HG02870 (cell line): Measurements from ENCODE around the gene NANOGP8.
"Not testable (repeated sequence)": the region's sequence is repeated elsewhere in the genome, so short reads cannot be mapped to it uniquely, and the experiment has no call there.

ENCODE experiments used
- ATAC-seq: cut with Tn5 transposase; IDR thresholded peaks from one replicate; pipeline ENCODE4 v1.9.1; 2021; ENCODE audit warnings: mild to moderate bottlenecking, moderate library complexity; ENCODE audit not compliant: unreplicated experiment

Gene NANOGP8, protein sequence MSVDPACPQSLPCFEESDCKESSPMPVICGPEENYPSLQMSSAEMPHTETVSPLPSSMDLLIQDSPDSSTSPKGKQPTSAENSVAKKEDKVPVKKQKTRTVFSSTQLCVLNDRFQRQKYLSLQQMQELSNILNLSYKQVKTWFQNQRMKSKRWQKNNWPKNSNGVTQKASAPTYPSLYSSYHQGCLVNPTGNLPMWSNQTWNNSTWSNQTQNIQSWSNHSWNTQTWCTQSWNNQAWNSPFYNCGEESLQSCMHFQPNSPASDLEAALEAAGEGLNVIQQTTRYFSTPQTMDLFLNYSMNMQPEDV

DNA sequence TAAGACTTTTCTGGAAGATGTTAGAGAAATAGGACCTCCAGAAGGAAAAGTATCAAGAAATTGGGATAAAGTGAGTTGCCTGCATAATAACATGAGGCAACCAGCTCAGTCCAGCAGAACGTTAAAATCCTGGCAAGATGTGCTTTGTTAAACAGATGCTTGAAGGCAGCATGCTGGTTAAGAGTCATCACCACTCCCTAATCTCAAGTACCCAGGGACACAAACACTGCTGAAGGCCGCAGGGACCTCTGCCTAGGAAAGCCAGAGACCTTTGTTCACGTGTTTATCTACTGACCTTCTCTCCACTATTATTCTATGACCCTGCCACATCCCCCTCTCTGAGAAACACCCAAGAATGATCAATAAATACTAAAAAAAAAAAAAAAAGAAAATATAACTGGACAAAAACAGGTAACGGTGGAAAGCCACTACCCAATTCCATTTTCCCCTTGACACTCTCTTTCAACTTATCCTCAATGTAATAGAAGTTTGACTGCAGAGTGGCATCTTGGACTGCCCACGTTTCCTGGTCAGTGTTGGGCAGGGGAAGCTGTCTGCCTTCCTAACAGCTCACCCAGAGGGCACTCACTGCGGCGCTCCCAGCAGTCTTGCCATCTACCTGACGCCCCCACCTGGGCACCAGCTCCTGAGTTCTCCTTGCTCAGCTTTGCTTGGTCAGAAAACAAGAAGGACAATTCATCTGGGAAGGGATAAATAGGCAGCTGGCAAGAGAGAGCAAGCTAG is at the start of gene NANOGP8:
TSS of gene NANOGP8 (minus strand) at position 120 of the 744 bp plus-strand sequence. CDS start 185 bp downstream, outside the sequence.
- not testable (repeated sequence) for ATAC-seq

DNA sequence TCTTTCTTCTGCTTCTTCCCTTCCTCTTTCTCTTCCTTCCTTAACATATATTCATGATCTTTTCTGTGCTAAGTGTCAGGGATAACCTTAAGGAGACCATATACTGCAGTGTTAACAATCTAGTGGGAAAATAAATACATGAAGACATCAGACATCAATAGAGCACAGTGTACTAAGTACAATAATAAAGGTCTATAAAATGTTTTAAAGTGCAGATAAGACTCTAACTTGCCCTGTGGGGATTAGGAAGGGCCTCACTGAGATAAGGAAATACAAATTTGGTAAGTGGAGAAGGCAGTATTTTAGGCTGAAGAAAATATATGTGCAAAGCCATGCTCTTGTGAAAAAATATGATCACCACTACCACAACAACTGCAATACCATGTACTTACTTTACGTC is 49.2 kb upstream of the NANOGP8 start:
- no peak for ATAC-seq

DNA sequence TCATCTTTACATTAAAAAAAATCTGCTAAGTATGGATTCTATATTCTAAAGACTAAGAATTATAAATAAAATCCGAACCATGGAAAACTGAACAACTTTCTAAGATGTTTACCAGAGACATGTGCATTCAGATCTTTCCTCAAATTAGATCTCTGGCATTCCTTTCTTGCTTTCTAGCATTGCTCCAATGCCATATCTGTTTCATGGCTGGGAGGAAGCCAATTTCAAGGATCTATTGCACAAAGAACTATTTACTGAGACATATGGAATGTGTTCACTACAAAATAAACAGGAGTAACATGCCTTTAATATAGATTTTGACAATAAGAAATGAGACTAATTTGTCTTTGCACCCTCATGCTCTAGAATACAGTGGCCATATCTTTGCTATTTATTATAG is 45.1 kb upstream of the NANOGP8 start:
- no peak for ATAC-seq

DNA sequence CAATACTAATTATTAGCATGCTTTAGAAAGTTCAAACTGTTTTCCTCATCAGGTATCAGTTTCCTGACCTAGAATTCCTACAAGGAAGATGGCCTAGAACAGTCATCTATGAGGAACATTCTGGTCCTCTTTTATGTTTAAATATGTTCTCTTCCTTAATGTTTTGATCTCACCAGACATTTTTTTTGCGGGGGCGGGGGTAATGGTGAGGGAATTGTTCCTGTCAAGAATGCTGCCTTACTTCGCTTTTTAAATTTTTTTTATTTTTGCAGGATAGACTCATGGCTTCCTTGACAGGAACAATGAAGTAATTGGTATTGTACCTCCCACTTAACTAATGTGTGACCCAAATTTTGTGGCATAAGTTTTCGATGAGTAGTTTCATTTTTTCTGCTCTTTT is 44.3 kb upstream of the NANOGP8 start:
- no peak for ATAC-seq

DNA sequence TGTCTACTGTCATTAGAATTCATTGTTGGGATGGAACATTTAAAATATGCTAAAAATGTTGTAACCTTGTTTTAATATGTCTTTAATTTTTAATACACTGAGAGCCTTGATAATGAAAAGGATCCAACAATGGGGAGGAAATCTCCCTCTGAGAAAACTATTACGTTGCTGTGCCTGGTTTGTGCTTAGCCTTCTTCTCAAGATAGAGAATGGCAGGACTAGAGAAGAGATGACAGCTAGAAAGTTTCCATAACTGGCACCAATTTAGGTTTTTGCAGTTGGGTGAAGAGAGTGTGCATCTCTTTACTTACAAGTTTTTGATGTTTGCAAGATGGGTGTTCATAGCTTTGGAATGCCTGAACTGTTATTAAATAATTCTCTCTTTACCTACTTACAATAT is 42.6 kb upstream of the NANOGP8 start:
- no peak for ATAC-seq

DNA sequence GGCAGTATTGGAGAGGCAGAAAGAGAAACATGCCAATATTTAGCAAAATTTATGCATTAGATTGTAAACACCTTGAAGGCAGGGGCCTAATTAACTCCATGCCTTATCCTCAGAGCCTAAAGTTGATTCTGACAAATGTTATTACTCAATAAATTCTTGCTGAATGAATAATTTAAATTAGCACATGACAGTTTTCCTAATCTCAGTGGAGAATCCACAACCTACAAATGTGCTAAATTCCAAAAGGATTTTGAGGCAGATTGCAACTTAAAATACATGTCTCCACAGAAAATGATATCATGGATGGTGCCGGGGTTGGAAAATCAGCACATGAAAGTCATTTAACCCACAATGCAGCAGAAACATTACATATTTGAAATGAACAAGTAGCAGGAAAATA is 41.1 kb upstream of the NANOGP8 start:
- ATAC-seq: no peak

DNA sequence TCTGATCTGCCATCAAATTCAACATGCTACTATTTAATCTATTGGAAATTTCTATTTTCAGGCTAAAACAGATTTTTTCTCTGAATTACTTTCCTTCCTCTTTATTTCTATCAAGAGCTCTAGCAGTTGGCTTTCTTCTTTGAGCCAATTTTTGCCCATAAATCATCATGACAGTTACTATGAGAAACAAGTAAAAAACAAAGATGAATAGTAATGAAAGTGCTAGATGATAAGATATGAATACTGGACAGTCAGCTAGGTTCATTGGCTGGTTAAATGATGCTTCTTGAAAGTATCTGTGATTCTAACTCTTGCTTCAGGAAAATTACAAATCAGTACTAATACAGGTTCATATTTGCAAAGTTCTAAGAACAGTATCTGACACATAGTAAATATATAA is 38.6 kb upstream of the NANOGP8 start:
- no peak for ATAC-seq

DNA sequence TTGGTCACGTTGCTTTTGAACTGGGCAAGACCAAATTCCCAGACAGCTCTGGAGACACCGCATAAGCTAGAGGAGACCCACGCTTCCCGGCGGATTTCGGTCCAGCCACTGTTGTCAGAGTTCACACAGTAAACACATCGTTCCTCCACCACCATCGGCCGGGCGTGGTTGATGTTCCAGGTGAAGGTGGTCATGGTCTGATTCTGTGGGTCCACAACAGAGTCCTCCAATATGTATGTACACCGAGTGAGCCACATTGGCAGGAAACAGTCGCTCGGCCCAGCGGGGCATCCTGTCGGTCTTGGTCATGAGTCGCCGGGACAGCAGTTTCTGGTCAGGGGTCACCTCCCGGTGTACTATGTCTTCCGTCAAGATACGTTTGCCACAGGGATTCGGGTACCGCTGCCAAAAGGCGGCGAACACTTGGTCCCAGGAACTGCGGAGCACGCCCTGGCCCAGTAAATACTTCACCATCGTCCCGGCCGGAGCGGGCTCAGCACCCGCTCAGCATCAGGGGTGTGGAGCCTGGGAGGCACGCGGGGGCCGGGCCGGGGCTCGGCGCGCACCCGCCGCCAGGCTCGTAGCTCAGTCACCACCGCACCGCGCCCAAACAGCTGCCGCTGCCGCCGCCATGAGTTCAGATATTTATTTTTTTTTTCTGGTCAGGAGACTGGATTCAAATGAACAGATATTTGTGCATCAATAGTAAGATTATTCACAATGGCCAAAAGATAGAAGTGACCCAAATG is 36.7 kb upstream of the NANOGP8 start:
- ATAC-seq: no peak

DNA sequence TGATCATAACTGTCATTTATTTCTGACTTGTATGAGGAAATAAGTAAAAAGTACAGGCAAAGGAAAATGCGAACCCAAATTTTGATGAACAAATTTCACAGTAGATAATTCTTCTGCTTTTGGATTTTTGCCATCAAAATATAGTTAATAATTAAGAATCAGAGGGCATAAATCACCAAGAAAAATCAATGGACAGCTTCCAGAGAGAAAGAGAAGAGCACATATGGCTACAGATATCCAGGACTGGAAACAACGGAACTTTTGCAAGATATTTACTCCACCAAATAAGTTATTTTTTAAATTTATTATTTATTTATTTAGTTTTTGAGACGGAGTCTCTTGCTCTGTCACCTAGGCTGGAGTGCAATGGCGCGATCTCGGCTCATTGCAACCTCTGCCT is 35.1 kb upstream of the NANOGP8 start:
- no peak for ATAC-seq

DNA sequence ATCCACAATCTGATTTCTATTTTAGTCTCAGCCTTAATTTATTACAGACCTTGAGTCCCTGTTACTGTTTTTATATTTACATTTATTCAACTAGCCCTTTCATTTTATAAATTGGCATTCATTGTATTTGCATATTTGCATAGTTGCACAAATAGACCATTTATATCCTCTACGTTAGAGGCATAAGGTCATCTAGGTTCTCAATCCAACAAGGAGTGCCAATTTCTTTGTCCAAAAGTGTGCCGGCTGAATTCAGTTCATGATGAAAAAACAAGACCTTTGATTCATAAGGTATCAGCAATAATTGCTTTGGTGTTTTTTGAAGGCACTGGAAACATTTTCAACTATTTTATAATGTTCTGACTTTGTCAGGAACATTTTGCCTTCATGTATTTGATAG is 33.9 kb upstream of the NANOGP8 start:
- ATAC-seq: no peak

DNA sequence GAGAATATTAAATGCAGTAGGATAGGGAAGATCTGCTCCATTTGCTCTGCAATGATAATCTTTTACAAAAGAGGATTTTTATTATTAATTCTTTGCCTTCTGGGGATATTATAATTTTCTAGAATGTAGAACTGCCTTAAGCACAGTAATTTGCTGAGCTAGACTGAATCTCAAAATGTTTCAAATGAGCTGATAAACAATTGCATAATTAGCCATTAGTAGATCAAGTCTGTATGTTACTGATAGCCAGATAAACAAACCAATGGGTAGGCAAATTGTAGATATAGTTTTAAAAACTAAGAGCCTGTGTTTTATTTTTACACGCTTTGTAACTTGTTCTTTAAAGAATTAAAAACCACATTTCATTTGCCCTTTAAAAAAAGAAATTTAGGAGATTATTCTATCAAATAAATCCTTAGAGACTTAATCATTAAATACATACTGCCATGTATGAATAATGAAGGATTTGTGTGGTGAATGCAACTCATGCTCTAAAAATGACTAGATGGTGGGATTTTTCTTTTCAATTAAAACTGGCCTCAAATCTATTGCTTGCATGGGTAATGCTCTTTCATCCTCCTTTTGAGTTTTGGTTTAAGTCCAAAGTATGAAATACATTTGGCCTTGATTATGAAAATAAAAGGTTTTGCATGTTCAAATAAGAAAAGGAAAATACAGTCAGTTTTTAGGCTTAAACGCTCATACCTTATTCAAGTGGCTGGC is 32.6 kb upstream of the NANOGP8 start:
- ATAC-seq: no peak

DNA sequence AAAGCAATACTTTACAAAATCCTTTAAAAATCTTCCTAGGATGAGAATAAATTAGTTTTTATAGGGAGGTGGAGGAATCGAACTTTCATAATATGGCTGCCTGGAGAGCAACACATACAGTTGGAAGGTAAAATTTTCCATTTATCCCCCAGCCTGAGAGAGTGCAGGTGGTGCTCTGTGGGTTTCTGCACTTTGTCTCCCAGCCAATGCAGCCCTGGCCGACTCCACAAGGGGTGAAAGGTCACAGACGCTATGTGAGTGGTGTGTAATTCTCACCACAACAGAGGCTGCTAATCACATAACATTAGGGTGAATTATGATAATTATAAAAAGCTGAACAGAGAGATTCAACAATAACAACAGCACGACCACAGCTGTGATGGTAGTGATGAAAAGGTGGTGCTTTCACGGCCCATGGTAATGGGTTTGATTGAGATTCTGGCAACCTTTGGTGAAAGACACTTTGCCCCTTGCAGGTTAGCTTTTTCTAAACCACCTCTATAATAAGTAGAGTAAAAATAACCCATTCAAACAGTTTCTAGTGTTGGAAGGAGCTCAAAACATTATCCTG is 30.1 kb upstream of the NANOGP8 start:
- ATAC-seq: no peak

DNA sequence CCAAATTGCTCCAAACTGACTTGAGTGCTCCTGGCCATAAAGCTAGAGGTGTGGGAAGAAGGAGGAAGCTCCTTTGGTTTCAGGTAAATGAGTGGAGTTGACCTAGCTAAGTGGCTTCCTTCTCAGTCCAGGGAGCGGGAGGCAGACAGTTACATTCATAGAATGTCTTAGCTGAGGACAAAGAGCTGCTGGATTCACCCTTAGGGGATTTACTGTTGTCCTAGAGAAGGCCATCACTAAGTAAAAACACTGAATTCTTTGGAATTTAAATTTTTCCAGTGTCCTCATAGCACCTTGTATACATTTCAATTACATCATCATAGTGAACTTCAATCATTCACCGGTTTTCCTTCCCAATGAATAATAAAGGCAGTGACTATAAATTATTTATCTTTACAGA is 27.3 kb upstream of the NANOGP8 start:
- ATAC-seq: no peak

DNA sequence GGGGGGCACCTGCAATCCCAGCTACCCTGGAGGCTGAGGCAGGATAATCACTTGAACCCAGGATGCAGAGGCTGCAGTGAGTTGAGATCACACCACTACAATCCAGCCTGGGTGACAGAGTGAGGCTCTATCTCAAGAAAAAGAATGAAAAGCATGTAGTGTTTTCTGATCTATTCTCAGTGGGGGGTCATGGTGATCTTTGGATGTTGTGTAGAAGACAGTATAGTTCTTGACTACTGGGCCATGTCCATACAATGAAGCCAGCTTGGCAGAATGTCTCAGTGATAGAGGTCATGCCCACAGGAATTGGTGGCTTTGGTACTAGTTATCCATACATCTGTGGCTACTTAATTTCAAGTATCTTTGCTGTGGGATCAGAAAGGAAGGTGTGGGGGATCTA is 26.8 kb upstream of the NANOGP8 start:
- no peak for ATAC-seq

DNA sequence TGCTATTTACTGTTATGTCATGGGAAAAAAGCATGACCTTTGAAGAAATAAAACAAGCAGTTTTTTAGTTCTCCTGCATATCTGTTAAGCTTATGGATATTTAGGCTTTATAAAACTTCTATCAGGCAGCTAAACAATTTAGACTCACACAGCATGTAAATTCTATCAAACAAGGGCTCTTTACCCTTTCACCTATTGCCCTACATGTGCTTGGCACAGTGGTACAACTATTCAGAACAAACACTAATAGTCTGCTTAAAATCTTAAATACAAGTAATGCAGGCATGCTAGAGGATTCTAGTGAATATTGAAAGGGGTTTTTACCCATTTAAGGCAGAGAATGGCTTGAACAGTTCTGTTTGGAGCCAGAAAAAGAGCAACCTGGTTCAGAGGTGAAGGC is 23.4 kb upstream of the NANOGP8 start:
- no peak for ATAC-seq

DNA sequence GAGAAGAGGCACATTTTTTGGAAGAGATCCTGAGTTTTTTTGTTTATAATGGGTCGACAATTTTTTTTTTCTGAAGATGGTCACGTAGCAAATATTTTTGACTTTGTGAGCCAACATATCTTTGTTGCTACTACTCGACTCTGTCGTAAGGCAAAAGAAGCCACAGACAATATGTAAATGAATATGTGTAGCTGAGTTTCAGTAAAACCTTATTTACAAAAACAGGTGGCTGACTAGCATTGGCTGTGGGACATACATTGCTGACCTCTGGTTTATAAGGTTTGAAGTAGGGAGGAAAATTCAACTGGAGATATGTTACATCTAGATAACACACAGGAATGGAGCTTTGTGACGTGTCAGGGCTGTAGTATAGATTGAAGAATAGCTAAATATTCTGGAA is 22.5 kb upstream of the NANOGP8 start:
- ATAC-seq: no peak

DNA sequence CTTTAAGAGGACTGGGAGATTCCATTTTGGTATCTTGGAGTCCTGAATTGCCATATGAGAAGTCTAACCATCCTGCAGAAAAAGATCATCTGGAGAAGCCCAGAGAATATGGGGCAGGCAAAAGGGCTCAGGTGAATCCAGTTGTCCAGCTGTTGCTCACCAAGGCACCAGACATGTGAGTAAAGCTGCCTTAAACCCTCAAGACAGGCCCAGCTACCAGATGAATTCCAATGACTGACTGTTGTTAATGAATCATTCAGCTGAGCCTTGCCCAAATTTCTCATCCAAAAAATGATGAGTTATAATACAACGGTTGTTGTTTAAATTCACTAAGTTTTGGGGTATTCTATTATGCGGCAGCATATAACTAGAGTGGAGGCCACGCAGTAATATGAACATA is 22.0 kb upstream of the NANOGP8 start:
- ATAC-seq: no peak

DNA sequence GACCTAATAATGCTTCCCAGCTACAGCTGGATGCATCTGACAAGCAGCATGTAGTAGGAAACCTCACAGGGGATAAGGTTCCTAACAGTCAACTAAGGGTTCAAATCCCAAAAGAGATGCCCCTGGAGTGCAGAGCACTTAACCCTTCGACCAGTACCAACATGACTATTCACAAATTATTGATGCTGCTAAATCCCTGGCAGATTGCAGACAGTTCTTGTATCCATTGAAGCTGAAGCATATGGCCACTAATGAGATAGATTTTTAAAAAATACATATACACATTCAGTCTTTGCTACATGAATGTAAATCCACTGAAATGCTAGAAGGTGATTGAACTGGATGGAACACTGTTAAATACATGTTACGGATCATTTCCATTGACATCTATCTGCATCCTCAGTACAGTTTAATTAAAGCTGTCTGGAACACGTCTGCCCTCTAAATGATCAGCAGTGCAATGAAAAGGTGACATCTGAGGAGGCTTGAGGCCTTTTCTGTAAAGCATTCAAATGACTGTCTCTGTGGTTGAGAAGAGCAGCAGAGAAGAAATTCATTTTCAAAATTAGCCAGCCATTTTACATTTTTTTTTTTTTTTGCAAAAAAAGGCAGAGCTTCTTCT is 19.5 kb upstream of the NANOGP8 start:
- ATAC-seq: no peak

DNA sequence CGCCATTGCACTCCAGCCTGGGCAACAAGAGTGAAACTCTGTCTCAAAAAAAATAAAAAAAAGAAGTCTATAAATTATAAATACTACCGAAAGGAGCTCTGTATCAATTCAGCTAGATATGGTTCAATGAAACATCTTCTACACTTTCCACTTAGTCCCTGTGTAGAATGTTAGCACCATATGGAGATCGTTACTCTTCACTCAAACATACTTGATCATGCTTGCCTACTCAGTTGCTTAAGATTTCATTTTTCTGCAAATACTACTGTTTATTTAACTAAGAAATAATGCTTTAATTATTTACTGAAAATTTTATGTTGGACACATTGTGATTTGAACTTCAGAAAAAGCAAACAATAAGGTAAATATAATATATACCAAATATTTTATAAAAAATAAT is 17.1 kb upstream of the NANOGP8 start:
- no peak for ATAC-seq

DNA sequence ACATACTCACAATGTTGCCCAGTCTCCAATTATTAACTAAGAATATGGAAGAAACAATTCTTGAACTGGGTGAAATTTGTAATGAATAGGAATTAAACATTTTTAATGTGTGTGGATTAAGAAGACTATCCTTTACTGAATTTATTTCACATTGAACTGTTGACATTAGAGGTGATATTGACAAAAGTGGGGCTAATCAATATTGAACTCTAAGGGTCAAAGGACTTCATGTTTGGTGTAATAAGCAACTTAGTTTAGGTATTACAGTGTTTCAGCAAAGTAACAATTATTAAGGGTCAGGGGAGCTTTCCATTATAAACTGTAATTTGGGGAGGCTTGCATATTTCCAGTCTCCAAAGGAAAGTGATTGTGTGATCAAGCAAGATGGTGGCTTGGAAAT is 16.2 kb upstream of the NANOGP8 start:
- no peak for ATAC-seq
